Tongue (tissue), 2 donors: ENCODE results near the gene BIN1. TPM values are rescaled to one million over a fixed set of nuclear protein-coding genes. Genes with fewer than 3 reads are reported as not detected.
"Not testable (repeated sequence)": the region's sequence is repeated elsewhere in the genome, so short reads cannot be mapped to it uniquely, and the experiment has no call there.

Experiments used
- DNase-seq: peaks from one replicate; pipeline ENCODE4 v3.0.0-alpha.2; 2015
- total RNA-seq: library from RNA; depleted of rRNA; stranded (reverse); fragments of >200 nt; gene quantifications from one replicate; pipeline ENCODE4 v1.2.3, GENCODE V29; 2014

Gene BIN1
- total RNA-seq, 1 donor from 2014 or later, result 697 TPM

DNA sequence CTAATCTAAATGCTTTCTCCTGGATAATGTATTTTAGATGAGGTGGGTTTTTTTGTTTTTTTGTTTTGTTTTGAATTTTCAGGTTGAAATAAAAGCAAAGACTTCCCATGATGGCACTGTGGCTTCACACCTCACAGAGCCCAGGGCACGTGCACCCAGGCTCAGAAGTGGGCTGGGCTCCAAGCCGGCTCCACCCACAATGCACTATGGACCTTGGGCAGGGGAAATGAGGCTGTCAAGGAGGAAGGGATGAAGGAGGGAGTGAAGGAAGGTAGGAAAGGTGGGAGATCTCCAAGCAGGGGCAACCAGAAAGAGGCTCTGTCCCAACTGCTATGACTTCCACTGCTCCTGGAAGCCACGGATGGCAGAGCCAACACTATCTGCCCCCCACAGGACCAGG lies 60.4 kb downstream of the BIN1 start:
- no peak for DNase-seq

DNA sequence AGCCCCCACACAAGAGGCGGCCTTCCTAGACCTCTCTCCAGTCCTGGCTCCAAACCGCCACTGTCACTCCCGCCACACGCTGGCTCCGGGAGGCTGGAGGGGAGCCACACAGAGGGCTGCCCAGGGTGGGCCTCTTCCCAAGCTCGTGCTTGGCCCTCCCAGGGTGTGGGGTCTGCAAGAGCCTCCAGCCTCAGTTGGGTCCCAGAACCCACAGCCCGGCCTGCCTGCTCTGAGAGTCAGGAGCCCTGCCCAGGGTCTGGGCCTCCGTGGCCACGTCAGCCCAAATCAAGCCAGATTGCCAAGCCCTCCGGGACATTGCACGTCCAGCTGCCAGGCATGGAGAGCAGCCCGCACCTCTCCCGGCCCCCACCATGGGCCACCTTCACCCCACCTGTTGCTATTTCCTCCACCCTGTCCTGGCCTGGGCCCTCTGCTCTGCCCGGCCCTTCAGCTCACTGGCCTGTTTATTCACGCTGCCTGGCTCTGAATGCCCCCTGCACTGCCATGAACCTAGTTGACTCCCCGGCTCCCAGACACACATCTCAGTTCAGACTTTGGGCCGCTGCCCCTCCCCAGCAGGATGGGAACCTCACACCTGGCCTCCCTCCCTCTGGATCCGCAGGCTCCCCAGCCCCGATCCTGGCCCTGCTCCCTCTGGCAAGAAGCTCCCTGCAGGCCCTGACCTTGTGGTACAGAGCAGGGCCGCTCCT lies 61.0 kb downstream of the BIN1 start:
- no peak for DNase-seq

DNA sequence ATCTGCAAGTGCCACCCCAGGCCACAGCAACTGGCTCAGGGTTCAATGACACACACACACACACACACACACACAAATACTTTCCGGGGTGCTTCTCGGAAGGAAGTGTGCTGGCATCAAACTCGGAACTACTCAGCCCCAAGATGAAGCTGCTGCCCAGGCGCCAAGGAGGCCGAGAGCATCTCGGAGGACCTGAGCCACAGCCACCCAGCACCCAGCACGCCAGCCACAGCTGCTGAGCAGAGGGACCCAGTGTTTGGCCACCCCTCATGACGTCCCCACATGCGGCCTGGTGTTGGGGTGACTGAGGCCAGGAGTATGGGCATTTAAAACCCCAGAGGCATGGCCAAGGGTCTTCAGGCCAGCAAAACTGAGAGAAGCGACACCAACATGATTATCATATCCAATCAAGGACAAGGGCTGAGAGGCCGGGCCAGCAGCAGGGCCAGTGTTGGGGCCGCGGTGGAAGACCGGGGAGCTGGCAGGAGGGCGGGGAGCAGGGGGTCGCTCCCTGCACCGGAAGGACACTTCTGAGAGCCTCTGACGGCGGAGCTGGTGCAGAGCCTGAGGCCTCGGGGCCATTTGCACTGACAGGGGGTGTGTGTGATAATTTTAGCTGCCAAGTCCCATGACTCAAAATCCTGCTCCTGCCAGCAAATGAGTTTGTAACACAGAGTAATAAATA lies 61.8 kb downstream of the BIN1 start:
- DNase-seq, result no peak

DNA sequence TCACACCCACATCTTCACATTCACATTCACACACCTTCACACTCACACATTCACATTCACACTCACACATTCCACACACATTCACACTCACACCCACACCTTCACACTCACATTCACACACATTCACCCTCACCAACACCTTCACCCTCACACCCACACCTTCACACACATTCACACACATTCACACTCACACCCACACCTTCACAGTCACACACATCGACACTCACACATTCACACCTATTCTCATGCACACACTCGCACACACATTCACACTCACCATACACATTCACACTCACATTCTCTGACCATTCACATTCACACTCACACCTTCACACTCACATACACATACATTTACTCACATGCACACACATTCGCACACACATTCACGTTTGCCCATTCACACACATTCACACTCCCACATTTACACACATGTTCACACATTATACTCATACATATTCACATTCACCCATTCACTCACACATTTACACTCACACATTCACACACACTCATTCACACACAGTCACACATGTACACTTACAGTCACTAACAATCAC lies 62.7 kb downstream of the BIN1 start:
- no peak for DNase-seq

DNA sequence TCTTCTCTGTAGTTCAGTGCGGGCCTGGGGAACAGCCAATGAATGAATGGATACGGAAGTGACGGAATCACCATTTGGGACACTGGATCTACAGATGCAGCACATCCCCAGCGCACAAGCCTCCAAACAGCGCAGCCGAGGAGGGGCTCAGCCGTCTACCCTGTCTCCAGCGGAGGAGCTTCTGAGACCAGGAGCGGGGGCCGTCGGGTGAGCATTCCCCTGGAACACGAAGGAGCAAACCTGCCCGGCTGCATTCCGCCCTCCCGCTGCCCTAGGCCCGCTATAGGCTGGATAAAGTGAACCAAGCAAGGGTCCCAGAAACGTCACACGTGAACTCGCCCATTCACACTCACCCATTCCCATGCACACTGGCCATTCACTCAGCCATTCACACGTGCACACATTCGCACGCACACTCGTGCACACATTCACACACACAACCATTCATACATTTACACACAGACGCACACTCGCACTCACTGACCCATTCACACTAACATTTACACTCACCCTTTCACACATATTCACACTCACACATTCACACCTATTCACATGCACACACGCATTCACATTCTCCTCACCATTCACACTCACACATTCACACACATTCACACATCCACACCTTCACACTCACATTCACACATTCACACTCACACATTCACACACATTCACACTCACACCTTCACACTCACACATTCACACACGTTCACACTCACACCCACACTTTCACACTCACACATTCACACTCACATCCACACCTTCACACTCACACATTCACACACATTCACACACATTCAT lies 63.4 kb downstream of the BIN1 start:
- no peak for DNase-seq

DNA sequence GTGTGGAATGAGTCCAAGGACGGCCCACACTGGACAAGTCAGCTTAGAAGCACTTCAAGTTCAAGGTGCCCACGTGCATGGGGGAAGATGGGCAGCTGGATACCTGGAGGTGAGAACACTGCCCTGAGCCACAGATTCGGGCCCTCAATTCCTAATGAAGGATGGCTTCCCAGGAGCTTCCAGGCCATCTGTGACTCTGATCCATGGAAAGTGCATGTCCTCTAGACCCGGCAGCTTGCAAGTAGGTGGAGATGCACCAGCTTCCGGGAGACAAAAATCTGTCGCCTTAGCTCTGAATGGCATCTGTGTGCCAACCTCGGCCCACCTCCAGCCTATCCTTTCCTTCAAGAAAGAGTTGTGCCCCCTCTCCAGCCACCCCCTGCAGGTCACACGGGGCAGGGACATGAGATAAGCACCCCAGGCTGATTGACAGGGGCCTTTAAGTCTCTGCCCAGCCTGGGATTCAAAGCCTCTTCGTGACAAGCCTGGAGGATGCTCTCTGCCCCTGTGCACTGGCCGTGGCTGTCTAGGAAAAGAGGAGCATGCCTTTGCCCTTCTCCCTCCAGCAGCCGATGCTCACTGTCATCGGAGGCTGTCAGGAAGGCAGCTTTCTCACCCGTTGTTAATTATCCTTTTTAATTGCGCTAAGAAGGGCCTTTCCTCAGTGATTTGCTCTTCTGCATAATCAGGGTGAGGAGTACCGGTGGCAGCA lies 65.5 kb downstream of the BIN1 start:
- DNase-seq, result no peak

DNA sequence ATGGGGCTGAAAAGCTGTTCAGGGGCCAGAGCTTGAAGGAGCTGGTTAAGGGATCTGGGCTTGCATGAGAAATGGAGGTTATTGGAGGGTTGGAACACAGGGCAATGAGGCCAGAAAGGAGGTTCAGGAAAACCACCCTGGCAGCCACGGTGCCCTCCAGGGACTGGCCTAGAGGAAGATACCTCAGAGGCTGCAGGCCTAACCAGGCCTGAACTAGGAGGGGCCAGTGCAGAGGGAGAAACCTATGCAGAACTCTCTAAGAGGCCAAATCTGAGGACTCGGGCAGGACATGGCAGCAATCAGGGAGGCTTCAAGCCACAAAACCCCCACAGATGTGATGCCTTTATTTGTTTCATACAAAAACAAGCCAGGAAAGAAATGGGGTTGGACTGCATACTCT lies 66.8 kb downstream of the BIN1 start:
- no peak for DNase-seq

DNA sequence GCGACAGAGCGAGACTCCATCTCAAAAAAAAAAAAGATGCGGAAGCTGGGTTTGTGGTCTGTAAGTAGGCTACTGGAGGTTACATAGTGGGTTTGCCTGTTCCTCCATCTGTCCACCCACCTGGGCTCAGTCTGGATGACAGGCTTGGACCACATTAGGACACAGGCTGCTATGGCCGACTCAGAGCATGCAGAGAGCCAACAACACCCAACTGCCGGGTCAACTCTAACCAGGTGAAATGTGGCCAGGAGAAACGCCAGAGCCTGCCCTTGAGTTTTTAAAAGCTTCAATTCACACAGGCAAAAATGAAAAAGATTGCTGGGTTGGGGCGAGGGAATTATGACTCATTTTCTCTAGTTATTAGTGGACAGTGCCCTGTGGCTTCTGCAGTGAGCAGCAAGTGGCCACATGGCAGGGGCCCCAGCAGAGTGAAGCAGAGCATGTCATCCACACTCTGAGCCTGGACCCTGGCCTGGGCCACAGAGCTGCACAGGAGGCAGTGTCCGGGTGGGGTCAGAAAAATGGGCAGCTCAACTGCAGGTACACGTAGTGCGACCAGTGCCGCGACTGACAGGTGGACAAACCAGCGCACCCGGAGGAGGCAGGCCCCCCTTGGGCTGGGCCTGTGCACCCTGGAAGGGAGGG lies 67.4 kb downstream of the BIN1 start:
- DNase-seq, result no peak

DNA sequence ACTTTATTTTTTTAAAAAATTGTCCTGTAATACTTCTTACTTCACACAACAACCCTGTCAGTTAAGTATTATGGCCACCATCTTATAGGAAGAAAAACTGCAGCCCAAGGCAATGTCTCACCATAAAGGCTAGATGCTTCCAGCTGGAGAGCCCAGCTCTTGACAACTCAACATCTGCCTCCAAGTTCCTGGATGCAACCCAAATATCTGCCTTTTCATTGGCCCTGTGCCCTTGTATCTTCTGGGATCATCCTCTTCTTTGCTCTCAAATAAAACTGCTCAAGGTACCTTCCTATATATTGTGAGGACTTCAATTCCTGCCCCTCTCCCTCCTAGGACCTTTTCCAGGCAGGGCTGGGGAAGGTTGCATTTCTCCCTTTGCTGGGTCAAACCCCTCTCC lies 69.5 kb downstream of the BIN1 start:
- DNase-seq, result peak; percentile 72

DNA sequence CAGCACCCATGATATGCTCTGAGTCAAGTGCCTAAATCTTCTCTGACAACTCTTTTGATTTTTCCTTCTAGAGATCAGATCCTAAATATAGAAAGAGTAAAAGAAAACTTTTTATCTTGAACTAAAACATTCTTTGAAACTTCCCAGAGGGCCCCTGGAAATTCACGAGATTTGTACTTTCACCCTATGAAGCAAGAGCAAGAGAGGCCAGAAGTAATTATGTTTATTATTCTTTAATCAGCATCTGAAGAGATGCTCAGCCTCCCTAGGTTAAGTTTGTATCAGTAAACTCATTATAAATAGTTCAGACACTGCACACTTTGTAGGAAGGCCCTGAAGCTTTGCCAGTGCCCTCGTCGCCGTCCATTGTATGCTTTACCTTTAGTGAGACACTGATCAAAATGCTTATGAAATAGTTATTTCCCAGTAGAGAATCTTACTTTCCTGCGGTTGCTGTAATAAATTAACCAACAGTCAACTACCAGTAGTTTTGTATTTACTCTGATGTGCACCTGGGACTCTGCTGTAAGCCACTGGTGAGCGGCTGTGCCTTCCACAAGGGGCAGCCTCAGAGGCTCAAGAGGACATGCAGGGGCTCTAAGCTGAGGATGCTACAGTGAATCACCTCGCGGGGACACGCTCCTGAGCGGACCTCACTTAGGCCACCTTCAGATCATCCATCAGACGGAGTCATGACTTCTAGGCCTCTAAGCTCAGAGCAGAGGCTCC lies 71.9 kb downstream of the BIN1 start:
- no peak for DNase-seq

DNA sequence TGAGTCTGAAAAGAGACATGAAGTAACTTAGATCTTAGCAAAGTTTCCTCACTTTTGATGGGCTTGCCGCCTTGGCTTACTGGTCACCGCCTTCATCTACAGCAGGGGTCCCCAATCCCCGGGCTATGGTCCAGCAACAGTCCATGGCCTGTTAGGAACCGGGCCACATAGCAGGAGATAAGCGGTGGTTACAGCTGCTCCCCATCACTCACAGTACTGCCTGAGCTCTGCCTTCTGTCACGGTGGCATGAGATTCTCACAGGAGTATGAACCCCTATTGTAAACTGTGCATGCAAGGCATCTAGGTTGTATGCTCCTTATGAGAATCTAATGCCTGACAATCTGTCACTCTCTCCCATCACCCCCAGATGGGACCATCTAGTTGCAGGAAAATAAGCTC lies 72.9 kb downstream of the BIN1 start:
- DNase-seq, result peak; percentile 70

DNA sequence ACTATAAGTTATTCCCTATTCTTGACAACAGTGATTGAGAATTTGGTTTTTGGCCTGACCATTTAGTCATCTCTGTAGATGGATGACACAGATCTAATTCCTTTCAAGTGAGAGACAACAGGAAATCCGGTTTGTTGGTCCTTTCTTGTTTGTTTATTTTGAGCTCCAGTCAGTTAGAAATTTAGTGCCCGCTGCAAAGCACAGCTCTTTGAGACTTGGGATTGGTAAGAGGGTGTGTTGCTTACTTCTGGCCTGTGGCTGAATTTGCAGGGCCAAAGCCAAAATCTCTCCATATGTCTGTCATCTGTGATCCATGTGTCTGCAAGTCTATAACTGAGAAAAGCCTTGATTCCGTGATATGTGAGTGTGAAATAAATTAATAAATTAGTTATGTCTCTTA lies 74.3 kb downstream of the BIN1 start:
- DNase-seq, result no peak

DNA sequence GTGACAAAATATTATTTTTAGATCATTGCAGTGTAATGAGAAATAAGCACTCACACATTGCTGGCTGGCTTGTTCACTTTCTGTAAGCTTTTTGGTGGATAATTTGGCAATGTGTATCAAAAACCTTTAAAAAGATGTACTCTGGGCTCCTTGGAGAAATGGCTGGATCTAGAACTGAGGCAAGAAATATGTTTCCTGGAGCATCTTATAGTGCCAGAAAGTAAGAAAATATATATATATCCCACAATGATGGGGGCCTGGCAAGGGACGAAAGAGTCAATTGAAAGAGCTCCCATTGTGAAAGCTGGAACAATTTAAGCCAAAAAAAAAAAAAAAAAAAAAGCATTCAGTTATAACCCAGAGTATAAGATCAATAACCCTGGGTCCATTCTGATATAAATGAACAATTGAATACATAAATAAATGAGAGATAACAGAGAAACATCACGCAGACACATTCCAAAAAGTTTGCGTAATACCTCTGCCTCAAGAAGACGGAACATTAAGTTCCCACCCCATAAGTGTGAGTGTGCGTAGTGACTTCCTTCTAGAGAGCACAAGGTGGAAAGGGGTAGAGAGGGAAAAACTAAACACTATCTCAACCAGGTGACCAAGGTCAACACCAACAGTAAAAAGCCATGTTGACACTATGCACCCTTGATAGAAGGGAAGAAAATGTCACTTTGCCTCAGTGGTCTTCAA lies 77.5 kb downstream of the BIN1 start:
- DNase-seq, result no peak

DNA sequence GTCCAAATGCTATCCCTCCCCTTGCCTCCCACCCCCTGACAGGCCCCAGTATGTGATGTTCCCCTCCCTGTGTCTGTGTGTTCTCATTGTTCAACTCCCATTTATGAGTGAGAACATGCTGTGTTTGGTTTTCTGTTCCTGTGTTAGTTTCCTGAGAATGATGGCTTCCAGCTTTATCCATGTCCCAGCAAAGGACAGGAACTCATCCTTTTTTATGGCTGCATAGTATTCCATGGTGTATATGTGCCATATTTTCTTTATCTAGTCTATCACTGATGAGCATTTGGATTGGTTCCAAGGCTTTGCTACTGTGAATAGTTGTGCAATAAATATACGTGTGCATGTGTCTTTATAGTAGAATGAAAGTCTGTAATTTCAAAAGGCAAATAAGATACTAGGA lies 78.2 kb downstream of the BIN1 start:
- DNase-seq, result not testable (repeated sequence)

DNA sequence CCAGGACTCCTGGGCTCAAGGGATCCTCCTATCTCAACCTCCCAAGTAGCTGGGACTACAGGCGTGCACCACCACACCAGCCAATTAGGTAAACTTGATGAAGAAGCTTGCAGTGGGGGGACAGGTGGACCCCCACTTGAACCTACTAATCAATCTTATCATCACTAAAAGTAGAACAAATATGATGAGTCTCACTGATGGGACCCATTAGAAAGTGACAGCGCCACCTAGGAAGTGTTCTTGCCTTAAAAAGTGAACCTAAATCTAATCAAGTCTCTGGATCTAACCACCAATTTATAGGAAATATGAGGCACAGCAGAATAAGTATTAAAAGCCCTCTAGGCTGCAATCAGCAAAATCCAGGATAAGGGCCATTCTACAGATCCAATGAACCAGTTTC lies 79.2 kb downstream of the BIN1 start:
- no peak for DNase-seq

DNA sequence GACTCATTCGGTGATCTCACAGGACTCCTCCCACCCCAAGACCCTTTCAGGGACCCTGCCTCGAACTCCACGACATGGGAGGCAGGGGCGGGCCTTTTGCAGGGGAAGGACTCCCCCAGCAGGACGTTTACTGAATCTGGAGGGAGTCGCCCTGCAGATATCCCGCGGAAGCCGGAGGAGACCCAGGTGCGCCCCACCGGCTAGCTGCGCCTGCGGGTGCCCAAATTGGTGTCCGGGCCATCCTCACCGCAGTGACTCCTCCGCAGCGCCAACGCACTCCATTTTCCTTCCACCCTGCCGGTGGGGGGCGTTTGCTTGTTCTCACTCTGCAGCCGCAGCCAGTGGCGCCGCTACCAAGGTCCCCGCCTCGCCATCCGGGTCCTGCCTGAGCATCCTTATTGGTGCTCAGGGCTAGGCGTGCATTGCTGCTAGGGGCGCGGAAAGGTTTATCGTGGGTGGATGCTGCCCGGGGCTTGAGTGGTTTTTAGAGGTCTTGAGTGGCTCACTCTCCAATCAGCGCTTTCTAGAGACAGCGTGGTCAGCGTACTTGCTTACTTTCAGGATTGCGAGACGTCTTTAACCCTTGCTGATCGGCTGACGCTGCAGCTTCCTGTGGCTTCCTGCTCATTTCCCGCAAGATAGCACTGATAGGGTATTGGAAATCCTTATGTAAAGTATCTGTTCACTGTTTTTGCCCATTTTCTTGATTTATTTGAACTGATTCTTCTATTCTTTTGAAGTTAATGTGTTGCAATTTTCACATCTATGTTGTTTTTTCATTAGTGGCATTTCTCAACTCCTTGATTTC lies 81.4 kb downstream of the BIN1 start:
- peak; percentile 86 for DNase-seq

DNA sequence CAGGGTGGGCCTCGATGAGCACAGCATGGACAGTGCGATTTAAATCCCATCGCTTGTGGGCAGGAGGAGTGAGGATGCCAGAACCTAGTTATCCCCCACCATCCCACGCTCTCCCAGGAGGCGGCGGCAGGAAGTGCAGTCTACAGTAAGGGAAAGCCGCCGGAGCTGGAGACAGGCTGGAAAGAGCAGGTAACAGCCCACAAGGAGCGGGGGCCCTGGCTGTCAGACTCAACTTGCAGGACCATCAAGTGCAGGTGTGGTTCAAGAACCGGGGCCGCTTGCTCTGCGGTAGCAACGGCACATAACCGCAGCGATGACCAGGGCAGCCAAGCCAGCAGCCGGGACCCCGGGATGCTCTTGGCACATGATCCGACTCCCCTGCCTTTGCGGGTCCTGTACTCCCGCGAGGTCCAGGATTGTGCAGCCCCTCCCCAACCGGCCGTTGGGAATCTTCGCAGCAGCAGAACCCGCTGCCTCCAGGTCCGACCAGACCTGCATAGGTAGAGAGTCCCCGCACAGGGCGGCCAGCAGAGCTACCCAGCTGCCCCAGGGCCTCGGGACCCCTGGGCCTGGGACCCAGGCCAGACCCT lies 82.1 kb downstream of the BIN1 start:
- DNase-seq, result peak; percentile 52

DNA sequence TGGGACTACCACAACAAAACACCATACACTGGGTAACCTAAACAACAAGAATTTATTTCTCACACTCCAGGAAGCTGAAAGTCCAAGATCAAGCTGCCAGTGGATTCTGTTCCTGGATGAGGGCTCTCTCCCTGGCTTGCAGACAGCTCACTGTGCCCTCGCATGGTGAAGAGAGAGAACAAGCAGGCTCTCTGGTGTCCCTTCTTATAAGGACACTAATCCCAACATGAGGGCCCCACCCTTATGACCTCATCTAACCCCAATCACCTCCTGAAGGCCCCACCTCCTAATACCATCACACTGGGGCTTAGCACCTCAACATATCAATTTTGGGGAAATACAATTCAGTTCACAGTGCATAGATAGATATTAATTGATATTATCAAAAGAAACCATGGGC lies 83.5 kb downstream of the BIN1 start:
- no peak for DNase-seq

DNA sequence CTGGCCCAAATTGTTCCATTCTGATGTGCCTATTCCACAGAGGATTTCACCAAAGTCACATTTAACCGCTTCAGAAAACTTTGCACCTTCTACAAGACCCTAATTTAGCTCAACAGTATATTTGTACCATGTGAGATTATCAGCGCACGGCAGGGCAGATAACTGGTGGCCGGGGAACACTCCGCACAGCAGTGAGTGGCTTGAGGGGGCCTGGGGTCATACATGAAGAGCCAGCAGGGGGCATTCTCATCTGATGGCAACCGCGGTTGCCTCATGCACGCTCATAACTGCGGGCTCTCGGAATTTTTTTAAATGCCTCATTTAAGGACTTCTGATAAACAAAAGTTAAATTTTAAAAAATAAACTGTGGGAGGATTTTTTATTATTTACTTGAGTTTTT lies 84.1 kb downstream of the BIN1 start:
- DNase-seq, result no peak
